Astrocyte (in vitro differentiated cells and primary cell): ENCODE measurements around the gene MIB1. TPM values are rescaled to one million over a fixed set of nuclear protein-coding genes. Genes with fewer than 3 reads are reported as not detected.

Source experiments
- DNase-seq: peaks from one replicate; pipeline ENCODE4 v3.0.0-alpha.2; 2010; ENCODE audit warnings: low read depth
- FAIRE-seq: peaks from 2 replicates; lab custom pipeline; 2011; peaks lifted over from hg19 to GRCh38; lab: Jason Lieb, UNC
- H2AFZ ChIP-seq: 2 replicates; pipeline ENCODE4 v1.6.0; 2012; ENCODE audit warnings: low read depth, low read length, inconsistent platforms
- H3K27ac ChIP-seq: 2 replicates; pipeline ENCODE4 v1.5.1; 2011; ENCODE audit warnings: low read depth, low read length, inconsistent platforms
- H3K27me3 ChIP-seq: 2 replicates; pipeline ENCODE4 v1.6.0; 2011; ENCODE audit warnings: low read length, inconsistent platforms; ENCODE audit not compliant: insufficient read depth
- H3K36me3 ChIP-seq: 2 replicates; pipeline ENCODE4 v1.5.1; 2011; ENCODE audit warnings: low read length, inconsistent platforms; ENCODE audit not compliant: insufficient read depth
- H3K4me1 ChIP-seq: 2 replicates; pipeline ENCODE4 v1.5.1; 2011; ENCODE audit warnings: low read length, inconsistent platforms; ENCODE audit not compliant: insufficient read depth
- H3K4me2 ChIP-seq: 2 replicates; pipeline ENCODE4 v1.6.0; 2012; ENCODE audit warnings: low read length, inconsistent platforms
- H3K4me3 ChIP-seq: 2 replicates; pipeline ENCODE4 v1.5.1; 2011; ENCODE audit warnings: low read depth, mild to moderate bottlenecking, low read length, inconsistent platforms; ENCODE audit not compliant: insufficient read depth
- H3K79me2 ChIP-seq: 2 replicates; pipeline ENCODE4 v1.6.0; 2012; ENCODE audit warnings: mild to moderate bottlenecking, low read length, inconsistent platforms; ENCODE audit not compliant: insufficient read depth
- H3K9ac ChIP-seq: 2 replicates; pipeline ENCODE4 v1.6.0; 2012; ENCODE audit warnings: mild to moderate bottlenecking, low read length, inconsistent platforms
- H3K9me3 ChIP-seq: 2 replicates; pipeline ENCODE4 v1.5.1; 2012; ENCODE audit warnings: low read depth, mild to moderate bottlenecking, low read length, inconsistent platforms; ENCODE audit not compliant: insufficient read depth
- H4K20me1 ChIP-seq: 2 replicates; pipeline ENCODE4 v1.6.0; 2012; ENCODE audit warnings: low read length, inconsistent platforms; ENCODE audit not compliant: insufficient read depth
- H3K27ac Mint-ChIP-seq: one replicate; pipeline ENCODE4 v1.8.0; 2021; ENCODE audit warnings: mild to moderate bottlenecking, mixed read lengths; ENCODE audit not compliant: unreplicated experiment
- H3K27me3 Mint-ChIP-seq: one replicate; pipeline ENCODE4 v1.8.0; 2021; ENCODE audit warnings: low read depth, mixed read lengths; ENCODE audit not compliant: unreplicated experiment
- H3K36me3 Mint-ChIP-seq: one replicate; pipeline ENCODE4 v1.8.0; 2021; ENCODE audit warnings: low read depth, mixed read lengths; ENCODE audit not compliant: unreplicated experiment
- H3K4me1 Mint-ChIP-seq: one replicate; pipeline ENCODE4 v1.8.0; 2021; ENCODE audit warnings: low read depth, mixed read lengths; ENCODE audit not compliant: unreplicated experiment
- H3K4me3 Mint-ChIP-seq: one replicate; pipeline ENCODE4 v1.8.0; 2021; ENCODE audit warnings: mild to moderate bottlenecking, moderate library complexity, mixed read lengths; ENCODE audit not compliant: unreplicated experiment
- H3K9me3 Mint-ChIP-seq: one replicate; pipeline ENCODE4 v1.8.0; 2021; ENCODE audit warnings: mild to moderate bottlenecking, mixed read lengths; ENCODE audit not compliant: unreplicated experiment
- CTCF ChIP-seq: IDR thresholded peaks from 2 replicates; pipeline ENCODE4 v1.5.1; 2011; ENCODE audit warnings: low read depth, mild to moderate bottlenecking, inconsistent platforms, low read length, moderate library complexity; ENCODE audit not compliant: insufficient read depth
- EZH2 ChIP-seq: IDR thresholded peaks from 2 replicates; pipeline ENCODE4 v1.6.1; 2012; ENCODE audit warnings: mild to moderate bottlenecking, low read length, inconsistent platforms; ENCODE audit not compliant: insufficient read depth
- total RNA-seq: library from RNA; stranded (reverse); gene quantifications from 2 replicates; pipeline ENCODE4 v1.2.1, GENCODE V29; 2021

MIB1 gene
- total RNA-seq, 1 donor from 2014 or later, result 56.1 TPM

- DNase-seq (no peak), FAIRE-seq (no peak)
- H3K36me3 Mint-ChIP-seq, result peaks cover 3% of the 10 kb centered on the region
- no peak overlapping the region for H3K4me3 Mint-ChIP-seq
- H3K27me3 Mint-ChIP-seq, result no peaks in the 10 kb centered on the region
- Histone ChIP-seq H2AFZ (no peak overlapping the region), H3K9ac (no peak overlapping the region), H3K27me3 (no peaks in the 10 kb centered on the region), H3K36me3 (peaks cover 2% of the 10 kb centered on the region), H3K4me2 (no peak overlapping the region), H3K79me2 (no peaks in the 10 kb centered on the region), H3K27ac (no peak overlapping the region), H3K4me1 (no peaks in the 10 kb centered on the region), H3K4me3 (no peak overlapping the region), H4K20me1 (no peaks in the 10 kb centered on the region), H3K9me3 (no peaks in the 10 kb centered on the region)
- H3K9me3 Mint-ChIP-seq, result no peaks in the 10 kb centered on the region
- no peak for TF ChIP-seq CTCF
- TF ChIP-seq EZH2, result no peak
- peaks cover 3% of the 10 kb centered on the region for H3K4me1 Mint-ChIP-seq
- H3K27ac Mint-ChIP-seq, result no peak overlapping the region
Observed at GRCh38 chr18:21798126-21798525, 57.5 kb downstream of the MIB1 start.

GRCh38 chr18:21799721-21800120 is 59.1 kb downstream of the MIB1 start:
- no peaks in the 10 kb centered on the region for H3K27me3 ChIP-seq
- no peak for FAIRE-seq
- H3K4me2 ChIP-seq, result no peak overlapping the region
- H2AFZ ChIP-seq, result no peak overlapping the region
- Mint-ChIP-seq H3K4me3 (no peak overlapping the region), H3K27ac (no peak overlapping the region), H3K36me3 (peaks cover 3% of the 10 kb centered on the region), H3K9me3 (no peaks in the 10 kb centered on the region), H3K27me3 (no peaks in the 10 kb centered on the region), H3K4me1 (peaks cover 3% of the 10 kb centered on the region)
- no peaks in the 10 kb centered on the region for H3K9me3 ChIP-seq
- H3K27ac ChIP-seq, result no peak overlapping the region
- H3K4me3 ChIP-seq, result no peak overlapping the region
- no peak overlapping the region for H3K9ac ChIP-seq
- no peaks in the 10 kb centered on the region for H3K4me1 ChIP-seq
- no peaks in the 10 kb centered on the region for H3K79me2 ChIP-seq
- peaks cover 2% of the 10 kb centered on the region for H3K36me3 ChIP-seq
- DNase-seq, result no peak
- no peak for TF ChIP-seq CTCF
- no peak for TF ChIP-seq EZH2
- no peaks in the 10 kb centered on the region for H4K20me1 ChIP-seq

GRCh38 chr18:21803495-21803894 is 62.9 kb downstream of the MIB1 start:
- Mint-ChIP-seq H3K4me1 (peaks cover 3% of the 10 kb centered on the region), H3K36me3 (peaks cover 5% of the 10 kb centered on the region), H3K27me3 (no peaks in the 10 kb centered on the region), H3K27ac (no peak overlapping the region), H3K9me3 (peaks cover under 1% of the 10 kb centered on the region), H3K4me3 (no peak overlapping the region)
- H3K27me3 ChIP-seq, result no peaks in the 10 kb centered on the region
- H3K79me2 ChIP-seq, result no peaks in the 10 kb centered on the region
- peak; percentile 3 for DNase-seq
- H3K4me2 ChIP-seq, result no peak overlapping the region
- no peak overlapping the region for H3K27ac ChIP-seq
- H3K9me3 ChIP-seq, result no peaks in the 10 kb centered on the region
- no peak overlapping the region for H3K4me3 ChIP-seq
- no peaks in the 10 kb centered on the region for H3K4me1 ChIP-seq
- no peak for FAIRE-seq
- TF ChIP-seq EZH2 (no peak), CTCF (no peak)
- H4K20me1 ChIP-seq, result no peaks in the 10 kb centered on the region
- H2AFZ ChIP-seq, result no peak overlapping the region
- no peak overlapping the region for H3K9ac ChIP-seq
- H3K36me3 ChIP-seq, result peaks cover 2% of the 10 kb centered on the region
